SKM-1 (cell line): Measurements from ENCODE around the gene ABCC4.

ENCODE experiments used
- DNase-seq: peaks from one replicate; lab custom pipeline; 2025; ENCODE audit not compliant: unreplicated experiment; lab: John Stamatoyannopoulos, UW

Gene ABCC4, protein sequence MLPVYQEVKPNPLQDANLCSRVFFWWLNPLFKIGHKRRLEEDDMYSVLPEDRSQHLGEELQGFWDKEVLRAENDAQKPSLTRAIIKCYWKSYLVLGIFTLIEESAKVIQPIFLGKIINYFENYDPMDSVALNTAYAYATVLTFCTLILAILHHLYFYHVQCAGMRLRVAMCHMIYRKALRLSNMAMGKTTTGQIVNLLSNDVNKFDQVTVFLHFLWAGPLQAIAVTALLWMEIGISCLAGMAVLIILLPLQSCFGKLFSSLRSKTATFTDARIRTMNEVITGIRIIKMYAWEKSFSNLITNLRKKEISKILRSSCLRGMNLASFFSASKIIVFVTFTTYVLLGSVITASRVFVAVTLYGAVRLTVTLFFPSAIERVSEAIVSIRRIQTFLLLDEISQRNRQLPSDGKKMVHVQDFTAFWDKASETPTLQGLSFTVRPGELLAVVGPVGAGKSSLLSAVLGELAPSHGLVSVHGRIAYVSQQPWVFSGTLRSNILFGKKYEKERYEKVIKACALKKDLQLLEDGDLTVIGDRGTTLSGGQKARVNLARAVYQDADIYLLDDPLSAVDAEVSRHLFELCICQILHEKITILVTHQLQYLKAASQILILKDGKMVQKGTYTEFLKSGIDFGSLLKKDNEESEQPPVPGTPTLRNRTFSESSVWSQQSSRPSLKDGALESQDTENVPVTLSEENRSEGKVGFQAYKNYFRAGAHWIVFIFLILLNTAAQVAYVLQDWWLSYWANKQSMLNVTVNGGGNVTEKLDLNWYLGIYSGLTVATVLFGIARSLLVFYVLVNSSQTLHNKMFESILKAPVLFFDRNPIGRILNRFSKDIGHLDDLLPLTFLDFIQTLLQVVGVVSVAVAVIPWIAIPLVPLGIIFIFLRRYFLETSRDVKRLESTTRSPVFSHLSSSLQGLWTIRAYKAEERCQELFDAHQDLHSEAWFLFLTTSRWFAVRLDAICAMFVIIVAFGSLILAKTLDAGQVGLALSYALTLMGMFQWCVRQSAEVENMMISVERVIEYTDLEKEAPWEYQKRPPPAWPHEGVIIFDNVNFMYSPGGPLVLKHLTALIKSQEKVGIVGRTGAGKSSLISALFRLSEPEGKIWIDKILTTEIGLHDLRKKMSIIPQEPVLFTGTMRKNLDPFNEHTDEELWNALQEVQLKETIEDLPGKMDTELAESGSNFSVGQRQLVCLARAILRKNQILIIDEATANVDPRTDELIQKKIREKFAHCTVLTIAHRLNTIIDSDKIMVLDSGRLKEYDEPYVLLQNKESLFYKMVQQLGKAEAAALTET (N-terminal part only)

GRCh38 chr13:95301183-95301967, at the start of gene ABCC4:
Gene ABCC4, minus strand, starts transcription at chr13:95301451. Its CDS starts 137 bp downstream, at chr13:95301314.
- DNase-seq, result peak; percentile 42

- DNase-seq, result no peak
These were observed 48.0 kb upstream of the ABCC4 start for GRCh38 chr13:95349267-95349666.

- DNase-seq, result no peak
These were observed 42.7 kb upstream of the ABCC4 start for GRCh38 chr13:95343944-95344343.

DNA sequence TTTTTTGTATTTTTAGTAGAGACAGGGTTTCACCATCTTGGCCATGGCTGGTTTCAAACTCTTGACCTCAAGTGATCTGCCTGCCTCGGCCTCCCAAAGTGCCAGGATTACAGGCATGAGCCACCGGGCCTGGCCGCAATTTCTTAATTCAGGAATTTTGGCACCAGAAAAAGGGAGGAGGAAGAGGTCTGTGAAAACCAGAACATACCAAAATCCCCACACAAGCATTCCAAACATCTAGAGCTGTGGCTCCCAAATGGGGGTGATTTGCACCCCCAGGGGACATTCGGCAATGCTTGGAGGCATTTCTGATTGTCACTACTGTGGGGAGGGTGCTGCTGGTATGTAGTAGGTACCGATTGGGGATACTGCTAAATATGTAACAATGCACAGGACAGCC, 40.2 kb upstream of the ABCC4 start:
- no peak for DNase-seq

- DNase-seq, result no peak
These were observed 37.7 kb upstream of the ABCC4 start for GRCh38 chr13:95338905-95339304.

DNA sequence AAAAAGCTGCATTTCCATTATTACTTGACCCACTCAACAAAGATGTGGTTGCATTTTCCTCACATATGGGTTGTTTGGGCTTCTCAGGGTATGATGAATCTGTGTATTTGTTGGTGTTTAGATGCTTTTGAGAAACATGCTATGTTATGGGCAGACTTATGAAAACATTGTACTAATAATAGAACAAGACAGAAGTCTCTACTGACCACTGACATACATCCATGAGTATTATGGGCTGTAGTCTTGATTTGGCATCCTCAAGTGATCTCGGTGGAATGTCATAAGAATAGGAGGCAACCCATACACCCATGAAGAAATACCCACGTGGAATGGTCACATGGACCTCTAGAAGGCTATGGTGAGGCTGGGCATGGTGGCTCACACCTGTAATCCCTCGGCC, 36.3 kb upstream of the ABCC4 start:
- DNase-seq, result no peak

- no peak for DNase-seq
These were observed 34.4 kb upstream of the ABCC4 start for GRCh38 chr13:95335667-95336066.

GRCh38 chr13:95328386-95328785, 27.1 kb upstream of the ABCC4 start:
- DNase-seq, result no peak

- no peak for DNase-seq
These were observed 25.9 kb upstream of the ABCC4 start for GRCh38 chr13:95327190-95327589.

- no peak for DNase-seq
These were observed 25.4 kb upstream of the ABCC4 start for GRCh38 chr13:95326695-95327094.

GRCh38 chr13:95325485-95325884, 24.2 kb upstream of the ABCC4 start:
- DNase-seq, result no peak

GRCh38 chr13:95323930-95324662, 22.8 kb upstream of the ABCC4 start:
- no peak for DNase-seq

DNA sequence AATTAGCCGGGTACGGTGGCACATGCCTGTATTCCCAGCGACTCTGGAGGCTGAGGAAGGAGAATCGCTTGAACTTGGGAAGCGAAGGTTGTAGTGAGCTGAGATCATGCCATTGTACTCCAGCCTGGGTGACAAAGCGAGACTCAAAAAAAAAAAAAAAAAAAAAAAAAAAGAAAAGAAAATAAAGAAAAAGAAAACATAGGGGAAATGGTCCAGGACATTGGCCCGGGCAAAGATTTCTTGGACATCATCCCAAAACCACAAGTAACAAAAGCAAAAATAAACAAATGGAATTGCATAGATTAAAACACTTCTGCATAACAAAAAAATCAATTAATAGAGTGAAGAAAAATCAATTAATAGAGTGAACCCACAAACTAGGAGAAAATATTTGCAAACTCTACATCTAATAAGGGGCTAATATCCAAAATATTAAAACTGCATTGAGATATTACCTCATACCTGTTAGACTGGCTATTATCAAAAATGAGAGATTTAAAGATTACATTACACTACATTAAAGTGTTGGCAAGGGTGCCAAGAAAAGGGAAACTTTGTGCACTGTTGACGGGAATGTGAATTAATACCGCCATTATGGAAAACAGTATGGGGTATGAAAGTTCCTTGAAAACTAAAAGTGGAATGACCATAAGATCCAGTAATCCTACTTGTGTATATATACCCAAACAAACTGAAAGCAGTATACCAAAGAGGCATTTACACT, 18.5 kb upstream of the ABCC4 start:
- DNase-seq, result no peak

DNA sequence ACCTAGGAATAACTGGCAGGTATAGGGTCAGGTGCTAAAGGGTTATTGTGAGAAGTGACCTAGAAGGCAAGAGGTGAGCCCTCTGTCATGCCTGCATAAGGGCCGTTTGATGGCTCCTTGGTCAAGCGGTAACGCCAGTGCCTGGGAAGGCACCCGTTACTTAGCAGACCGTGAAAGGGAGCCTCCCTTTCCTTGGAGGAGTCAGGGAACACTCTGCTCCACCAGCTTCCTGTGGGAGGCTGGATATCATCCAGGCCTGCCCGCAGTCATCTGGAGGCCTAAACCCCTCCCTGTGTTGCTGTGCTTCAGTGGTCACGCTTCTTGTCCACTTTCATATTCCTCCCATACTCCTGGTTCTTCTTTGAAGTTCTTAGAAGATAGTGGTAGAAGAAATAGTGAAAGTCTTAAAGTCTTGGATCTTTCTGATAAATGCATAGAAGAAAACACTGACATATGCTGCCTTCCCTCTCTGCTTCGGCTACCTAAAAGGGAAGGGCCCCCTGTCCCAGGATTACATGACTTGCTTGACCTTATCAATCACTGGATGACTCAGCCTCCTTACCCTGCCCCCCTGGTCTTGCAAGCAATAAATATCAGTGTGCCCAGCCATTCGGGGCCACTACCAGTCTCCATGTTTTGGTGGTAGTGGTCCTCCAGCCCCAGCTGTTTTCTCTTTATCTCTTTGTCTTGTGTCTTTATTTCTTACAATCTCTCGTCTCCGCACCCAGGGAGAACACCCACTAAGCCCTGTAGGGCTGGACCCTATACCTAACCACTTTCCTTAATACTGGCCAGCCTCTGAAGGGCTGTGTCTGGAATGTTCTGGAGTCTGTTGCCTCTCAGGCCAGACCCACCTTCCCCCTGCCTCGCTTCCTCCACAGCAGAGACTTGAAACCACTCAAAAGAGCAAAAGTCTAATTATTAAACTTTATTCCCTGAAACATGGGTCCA, 16.1 kb upstream of the ABCC4 start:
- no peak for DNase-seq

GRCh38 chr13:95315752-95316151, 14.5 kb upstream of the ABCC4 start:
- no peak for DNase-seq

DNA sequence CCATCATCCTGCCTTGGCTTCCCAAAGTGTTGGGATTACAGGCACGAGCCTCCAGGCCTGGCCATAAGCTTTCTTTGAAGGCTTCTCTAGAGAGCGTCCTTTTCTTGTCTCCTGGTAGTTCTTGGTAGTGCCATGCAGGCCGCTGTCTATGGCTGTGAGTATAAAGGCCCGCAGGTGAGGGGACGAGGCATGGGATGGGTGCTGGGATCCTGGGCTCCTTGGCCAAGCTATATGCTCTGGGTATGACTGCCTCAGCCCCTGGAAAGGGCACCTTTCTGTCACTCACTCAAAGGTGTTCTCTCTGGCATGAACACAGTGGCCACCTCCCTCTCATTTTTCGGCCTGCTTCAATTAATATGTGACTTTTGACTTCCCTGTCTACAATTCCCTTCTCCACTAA, 6.3 kb upstream of the ABCC4 start:
- no peak for DNase-seq

DNA sequence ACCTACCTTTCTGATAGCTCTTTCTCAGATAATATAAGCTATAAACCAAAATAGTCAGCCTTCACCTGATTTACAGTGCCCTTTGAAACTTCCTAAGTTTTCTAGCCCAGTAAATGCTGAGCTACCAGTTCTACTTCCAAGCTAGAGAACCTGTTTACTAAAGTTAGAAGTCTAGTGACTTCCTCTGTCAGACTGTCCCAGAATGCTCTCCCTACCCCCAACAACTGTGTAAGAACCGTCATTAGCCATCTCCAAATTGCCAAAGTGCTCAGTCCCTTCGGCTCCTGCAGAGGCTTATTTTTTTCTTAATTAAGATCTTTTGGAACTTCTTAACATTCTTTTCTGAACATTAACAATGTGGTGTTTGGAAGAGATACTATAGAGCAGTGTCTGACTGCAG, 3.2 kb upstream of the ABCC4 start:
- no peak for DNase-seq

DNA sequence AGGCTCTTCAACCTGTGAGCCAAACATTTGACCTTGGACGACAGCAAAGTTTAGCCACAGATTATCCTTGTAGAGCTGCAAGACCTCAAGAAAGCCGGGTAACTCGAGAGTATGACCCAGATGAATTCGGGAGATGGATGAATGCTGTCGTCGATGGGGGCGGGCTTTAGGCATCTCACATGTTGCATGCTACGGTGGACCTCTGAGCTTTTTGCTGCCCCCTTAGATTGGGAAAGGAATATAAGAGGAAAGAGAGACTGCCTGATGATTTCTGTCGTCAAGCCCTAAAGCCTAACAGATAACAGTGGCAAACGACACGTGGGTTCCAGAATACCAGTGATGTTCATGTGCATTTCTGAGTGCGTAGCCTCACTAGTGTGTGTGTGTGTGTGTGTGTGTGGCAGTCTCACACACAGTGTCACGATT, 730 bp upstream of the ABCC4 start:
- DNase-seq, result no peak
